OCI-LY7 (cell line): Measurements from ENCODE around the gene ACSM2A.
"Not testable (repeated sequence)": the region's sequence is repeated elsewhere in the genome, so short reads cannot be mapped to it uniquely, and the experiment has no call there.

Experiments
- EZH2phosphoT487 ChIP-seq: fragments of 200-600 bp; sonication (generic); IDR thresholded peaks from 2 replicates; pipeline ENCODE4 v1.6.1; 2018; ENCODE audit warnings: low read depth, borderline replicate concordance, mild to moderate bottlenecking, mixed run types, antibody characterized with exemption, low read length, moderate library complexity, mixed read lengths
- TF ChIP-seq, protein P1 (sequence below): fragments of 200-600 bp; sonication (generic); conservative IDR thresholded peaks from 2 replicates; pipeline ENCODE4 v1.5.1; 2014; ENCODE audit warnings: mild to moderate bottlenecking, antibody characterized with exemption, low read length, moderate library complexity, mixed read lengths

DNA sequence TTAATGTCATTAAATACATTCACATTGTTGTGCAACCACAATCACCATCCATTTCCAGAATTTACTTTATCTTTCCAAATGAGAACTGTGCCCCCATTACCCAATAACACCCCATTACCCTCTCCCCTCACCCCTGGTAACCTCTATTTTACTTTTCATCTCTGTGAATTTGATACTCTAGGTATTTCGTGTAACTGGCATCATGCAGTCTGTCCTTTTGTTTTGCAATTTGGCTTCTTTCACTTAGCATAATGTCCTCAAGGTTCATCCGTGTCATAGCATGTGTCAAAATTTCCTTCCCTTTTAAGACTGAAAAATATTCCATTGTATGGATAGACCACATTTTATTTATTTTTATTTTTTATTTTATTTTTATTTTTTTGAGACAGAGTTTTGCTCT, 29.6 kb upstream of the ACSM2A start:
- TF ChIP-seq, protein P1, sequence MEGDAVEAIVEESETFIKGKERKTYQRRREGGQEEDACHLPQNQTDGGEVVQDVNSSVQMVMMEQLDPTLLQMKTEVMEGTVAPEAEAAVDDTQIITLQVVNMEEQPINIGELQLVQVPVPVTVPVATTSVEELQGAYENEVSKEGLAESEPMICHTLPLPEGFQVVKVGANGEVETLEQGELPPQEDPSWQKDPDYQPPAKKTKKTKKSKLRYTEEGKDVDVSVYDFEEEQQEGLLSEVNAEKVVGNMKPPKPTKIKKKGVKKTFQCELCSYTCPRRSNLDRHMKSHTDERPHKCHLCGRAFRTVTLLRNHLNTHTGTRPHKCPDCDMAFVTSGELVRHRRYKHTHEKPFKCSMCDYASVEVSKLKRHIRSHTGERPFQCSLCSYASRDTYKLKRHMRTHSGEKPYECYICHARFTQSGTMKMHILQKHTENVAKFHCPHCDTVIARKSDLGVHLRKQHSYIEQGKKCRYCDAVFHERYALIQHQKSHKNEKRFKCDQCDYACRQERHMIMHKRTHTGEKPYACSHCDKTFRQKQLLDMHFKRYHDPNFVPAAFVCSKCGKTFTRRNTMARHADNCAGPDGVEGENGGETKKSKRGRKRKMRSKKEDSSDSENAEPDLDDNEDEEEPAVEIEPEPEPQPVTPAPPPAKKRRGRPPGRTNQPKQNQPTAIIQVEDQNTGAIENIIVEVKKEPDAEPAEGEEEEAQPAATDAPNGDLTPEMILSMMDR, result not testable (repeated sequence)
- TF ChIP-seq EZH2phosphoT487, result not testable (repeated sequence)
